Ramos (cell line): Measurements from ENCODE around the gene AMOTL1.
"Not testable (repeated sequence)": the region's sequence is repeated elsewhere in the genome, so short reads cannot be mapped to it uniquely, and the experiment has no call there.

ENCODE experiments used
- in situ Hi-C: fragments of 300-500 bp; cut with MboI; formaldehyde crosslinking; loops from one replicate; pipeline ENCODE4 v1.14.3; 2022; ENCODE audit warnings: low sequenced_read_pairs; ENCODE audit not compliant: unreplicated experiment

The AMOTL1 gene

DNA sequence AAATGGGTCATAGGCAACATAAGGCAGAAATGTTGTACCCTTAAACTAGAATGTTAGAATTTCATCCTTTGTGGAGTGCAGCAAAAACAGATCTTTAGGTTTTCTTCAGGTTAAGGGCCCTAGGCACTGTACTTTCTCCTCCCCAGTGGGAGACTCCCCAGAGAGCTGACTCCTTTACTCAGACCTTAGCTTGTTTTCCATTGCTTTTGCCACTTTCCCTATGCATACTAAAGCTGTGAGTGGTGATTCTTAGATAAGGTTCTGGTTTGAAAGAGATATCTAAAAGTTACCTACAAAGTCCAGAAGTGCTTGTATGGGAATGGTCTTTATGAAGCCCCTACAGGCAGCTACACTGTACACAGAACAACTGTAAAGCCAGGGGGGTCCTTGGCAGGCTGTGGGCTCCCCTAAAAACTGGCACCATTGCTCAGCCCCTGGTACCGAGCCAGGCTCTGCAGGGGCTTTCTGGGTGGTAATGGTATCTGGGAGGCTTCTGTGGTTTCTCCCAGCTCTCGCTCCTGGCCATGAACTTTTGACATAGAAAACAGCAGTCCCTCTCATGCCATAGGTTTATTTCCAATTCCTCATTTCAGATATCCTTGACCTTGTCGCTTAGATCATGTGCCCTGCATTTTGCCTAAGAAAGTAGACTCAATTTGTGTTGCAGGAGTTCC is 23.2 kb downstream of the AMOTL1 start:
- in situ Hi-C loops = no loop called here

DNA sequence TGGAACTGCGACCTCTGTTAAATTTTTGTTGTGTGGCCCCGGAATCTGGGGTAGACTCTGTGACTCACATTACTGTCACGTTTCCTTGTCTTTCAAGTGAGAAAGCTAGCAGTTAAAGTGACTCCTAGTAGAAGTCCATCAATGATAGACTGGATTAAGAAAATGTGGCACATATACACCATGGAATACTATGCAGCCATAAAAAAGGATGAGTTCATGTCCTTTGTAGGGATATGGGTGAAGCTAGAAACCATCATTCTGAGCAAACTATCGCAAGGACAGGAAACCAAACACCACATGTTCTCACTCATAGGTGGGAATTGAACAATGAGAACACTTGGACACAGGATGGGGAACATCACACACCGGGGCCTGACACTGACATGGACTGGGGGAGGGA is 23.8 kb downstream of the AMOTL1 start:
- in situ Hi-C loops = not testable (repeated sequence)

DNA sequence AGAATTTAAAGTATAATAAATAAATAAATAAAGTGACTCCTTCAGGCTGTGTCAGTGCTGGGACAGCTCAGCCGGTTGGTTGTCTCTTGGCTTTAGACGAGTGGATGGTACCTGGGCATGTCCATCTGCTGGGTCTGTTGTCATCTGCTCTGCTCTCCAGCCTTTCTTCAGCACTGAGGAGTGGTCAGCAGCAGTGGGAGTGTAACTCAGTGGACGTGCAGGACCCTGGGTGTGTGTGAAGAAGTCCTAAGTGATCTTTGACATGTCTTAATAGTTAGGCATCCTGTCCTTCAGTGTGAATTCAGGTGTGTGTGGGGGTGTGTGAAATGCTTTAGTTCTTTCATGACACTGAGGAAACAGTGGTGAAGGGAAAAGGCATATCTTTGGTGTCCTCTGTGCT is 24.3 kb downstream of the AMOTL1 start:
- in situ Hi-C loops = no loop called here

DNA sequence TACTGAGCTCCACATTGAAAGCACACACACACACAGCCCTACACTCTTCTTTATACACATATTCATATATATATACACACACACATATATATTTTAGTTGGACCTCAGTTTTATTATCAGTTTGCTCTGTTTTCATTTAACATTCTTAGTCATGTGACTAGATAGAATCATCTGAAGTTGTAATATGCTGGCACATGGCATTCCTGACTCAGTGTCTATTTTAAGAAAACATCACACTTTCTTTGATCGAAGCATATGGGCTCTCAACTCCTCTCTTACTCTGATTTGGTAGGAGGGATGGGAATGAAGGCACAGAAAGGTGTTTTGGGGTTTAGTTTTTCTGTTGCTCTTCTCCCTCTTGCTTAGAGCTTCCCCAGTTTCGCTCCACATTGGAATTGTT is 24.8 kb downstream of the AMOTL1 start:
- in situ Hi-C loops = no loop called here

DNA sequence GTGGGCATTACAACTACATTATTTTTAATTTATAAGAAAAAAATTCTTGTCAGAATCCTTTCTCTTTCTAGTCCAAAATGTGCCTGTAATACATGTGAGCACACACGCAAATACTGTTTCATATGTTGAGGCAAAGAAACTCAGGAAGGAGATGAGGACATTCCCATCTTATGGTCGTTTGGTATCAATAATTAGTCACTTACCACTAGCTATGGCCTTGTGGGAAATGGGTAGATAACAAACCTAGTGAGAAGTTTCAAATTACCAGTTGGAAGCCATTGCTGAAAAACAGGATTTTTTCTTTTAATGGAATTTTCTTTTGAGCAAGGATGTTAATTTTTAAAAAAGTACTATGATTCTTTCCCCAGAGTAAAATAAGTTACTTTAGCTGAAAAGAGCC is 25.7 kb downstream of the AMOTL1 start:
- in situ Hi-C loops = no loop called here

DNA sequence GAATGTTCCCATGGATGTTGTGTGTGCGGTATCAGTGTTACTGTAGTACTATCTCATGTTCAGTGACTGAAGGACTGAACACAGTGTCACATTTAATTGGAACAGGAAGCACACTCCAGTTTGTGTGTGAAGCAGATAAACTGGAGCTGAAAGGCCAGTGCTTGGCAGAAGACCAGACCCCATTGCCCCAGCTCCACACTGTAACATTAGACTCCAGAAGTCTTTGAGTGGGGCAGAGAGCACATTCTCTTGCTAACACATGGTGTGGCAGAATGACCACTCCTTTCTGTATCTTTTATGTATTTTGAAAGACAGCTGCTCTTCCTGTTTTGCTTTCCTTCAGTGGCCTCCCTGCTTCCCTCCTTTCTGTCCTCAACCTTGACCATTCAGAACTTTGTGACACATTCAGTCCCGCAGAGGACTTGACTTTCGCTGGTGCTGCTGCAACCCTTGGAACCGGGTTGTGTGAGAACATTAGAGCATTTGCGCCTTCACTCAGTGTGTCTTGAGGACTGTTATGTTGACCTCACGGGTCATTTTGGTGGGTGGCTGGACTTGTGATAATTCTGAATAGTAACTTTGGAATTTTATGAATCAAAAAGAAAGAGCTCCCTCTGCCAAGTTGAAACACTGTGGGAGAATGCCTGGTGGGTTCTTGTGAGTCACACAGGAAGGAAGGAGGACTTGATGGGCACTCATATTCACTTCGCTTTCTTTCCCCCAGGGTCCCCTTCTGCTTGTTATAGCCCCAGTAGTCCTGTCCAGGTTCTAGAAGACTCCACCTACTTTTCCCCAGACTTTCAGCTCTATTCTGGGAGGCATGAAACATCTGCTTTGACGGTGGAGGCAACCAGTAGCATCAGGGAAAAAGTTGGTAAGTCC is 26.4 kb downstream of the AMOTL1 start:
- in situ Hi-C loops = no loop called here

DNA sequence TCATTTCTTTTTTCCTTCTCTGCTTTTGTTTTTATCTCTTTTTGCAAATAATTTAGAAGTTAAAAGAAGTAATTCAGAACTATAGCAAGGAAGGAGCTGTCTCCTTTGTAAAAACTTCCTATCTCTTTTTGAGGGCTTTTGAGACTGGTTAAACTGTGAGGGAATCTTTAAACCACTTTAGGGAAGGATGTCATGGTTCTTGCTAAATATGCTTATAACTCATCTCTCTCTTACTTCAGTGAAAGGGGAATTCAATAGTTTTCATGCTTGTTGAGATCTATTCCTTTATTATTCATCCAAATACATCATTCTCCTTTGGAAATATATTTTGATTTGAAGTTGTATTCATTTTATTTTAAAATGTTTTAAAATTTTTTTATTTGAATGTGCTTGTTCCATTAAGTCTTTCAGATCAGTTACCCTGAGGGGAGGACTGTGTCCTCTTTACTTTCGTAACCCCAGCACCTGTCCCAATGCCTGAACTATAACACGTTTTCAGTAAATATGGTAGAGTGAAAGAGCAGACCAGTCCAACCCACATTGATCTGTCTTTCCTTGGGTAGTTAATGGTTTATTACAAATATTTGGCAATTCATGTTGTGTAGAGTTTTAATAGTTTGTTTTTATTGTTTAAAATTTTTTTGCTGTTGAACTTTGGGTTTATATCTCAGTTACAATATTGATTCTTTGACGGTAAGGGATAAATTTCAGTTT is 27.5 kb downstream of the AMOTL1 start:
- in situ Hi-C loops = no loop called here

DNA sequence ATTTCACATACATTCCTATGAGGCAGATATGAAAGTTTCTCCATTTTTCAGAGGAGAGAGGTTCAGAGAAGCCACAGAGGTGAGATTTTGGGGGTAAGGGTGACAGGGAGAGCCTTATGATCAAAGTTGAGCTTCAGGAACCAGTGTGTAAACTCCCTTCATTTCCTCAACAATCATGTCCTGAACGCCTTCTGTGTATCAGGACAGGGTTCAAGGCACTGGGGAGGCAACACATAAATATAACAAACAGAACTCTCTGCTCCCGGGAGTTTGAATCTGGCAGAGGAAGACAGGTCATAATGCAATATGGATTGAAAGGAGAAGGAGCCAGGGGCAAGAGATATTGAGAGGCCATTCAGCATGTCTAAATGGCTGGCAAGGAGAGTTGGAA is 28.0 kb downstream of the AMOTL1 start:
- in situ Hi-C loops = no loop called here

DNA sequence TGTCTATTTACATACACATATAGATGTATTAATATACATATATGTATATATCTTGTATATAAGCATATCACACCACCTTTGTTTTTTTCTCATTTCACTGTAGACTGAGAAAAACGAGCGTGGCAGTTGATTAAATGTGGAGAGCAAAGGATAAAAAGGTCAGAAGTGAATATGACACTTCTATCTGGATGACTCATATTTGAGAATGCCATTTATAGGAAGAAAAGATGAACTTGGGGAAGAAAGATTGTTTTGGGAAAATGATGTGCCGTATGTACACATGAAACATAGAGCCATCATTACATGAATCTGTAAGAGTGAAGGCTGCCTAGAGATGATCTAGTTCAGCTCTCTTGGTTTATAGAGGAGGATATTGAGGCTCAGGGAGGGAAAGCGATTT is 28.7 kb downstream of the AMOTL1 start:
- in situ Hi-C loops = no loop called here

DNA sequence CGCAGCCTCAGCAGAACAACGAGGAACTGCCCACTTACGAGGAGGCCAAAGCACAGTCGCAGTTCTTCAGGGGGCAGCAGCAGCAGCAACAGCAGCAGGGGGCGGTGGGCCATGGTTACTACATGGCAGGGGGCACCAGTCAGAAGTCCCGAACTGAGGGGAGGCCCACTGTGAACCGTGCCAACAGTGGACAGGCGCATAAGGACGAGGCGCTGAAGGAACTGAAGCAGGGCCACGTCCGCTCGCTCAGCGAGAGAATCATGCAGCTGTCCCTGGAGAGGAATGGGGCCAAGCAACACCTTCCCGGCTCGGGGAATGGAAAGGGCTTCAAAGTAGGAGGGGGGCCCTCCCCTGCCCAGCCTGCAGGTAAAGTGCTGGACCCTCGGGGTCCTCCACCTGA is 31.6 kb downstream of the AMOTL1 start:
- in situ Hi-C loops = no loop called here

DNA sequence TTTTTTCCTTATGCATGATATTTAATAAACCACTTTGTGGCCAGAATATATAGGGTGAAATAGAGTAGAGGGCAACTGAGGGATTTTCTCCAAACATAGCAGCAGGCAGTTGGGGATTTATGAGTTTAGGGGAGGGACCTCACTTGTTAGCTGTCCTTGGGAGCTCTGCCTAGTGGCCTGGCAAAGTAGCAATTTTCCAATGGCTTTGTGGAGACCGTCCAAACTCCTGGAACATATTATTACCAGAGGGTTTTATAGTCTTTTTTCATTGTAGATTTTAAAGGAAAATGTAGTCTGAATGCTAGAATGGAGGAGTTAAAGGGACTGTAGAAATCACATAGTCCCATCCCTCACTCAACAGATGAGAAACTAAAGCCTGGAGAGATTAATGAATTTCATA is 32.3 kb downstream of the AMOTL1 start:
- in situ Hi-C loops = no loop called here

DNA sequence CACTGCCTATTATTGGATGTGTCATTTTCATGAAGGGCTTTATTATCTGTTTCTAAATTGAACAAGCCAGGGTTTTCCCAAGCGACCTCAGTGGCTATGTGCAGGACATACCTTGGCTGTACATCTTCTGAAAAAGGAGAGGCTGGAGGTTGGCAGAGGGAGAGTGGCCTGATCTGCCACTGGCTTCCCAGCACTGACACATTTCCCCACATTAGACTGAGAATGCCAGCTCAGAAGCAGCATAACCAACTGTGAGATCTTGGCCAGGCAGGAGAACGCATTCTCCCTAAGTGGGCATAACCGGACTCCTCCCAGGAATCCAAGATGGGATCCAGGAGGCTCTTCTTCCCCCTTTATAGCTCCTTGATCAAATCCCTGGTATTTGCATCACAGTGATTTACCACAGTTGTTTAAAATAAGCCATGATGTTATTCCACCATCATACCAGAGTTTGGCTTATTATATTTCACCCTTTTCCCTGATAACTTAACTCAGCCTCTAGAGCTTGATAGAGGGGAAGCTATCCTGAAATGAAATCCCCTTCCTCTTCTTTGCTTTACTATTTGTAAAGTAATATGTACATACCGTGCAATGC is 33.8 kb downstream of the AMOTL1 start:
- in situ Hi-C loops = no loop called here

DNA sequence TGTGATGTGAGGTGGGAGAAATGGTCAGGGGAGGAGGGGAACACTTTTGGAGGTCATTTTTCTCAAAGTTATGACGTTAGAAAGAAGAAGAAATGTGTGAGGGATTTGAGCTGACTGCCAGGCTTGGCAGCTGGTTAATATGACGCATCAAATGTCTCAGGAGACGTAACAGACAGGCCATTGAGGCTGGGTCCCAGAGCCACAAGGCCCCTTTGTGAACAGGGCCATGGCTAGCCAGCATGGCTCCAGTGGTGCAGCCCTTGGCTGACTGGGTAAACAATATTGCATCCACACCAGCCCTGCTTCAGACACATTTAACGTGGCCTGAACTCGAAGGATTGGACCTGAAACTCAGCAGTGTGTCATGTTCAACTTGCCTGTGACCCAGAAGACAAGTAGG is 34.3 kb downstream of the AMOTL1 start:
- in situ Hi-C loops = no loop called here

DNA sequence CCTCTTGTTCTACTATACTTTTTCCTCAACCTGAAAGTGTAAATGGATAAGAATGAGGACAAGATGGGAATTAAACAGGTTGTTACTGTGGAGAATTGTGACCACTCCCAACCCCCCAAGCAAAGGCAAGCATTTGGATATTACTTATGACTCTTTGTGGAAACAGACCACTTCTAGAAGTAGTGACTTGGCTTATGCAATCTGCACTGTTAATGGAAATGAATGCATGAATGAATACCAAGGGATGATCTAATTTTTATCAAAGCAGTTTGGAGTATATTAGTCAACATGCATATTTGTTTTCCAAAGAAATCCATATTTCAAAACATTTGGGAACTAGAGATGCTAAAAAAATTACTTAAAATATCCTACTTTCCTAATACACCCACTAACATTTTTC is 35.3 kb downstream of the AMOTL1 start:
- in situ Hi-C loops = no loop called here

DNA sequence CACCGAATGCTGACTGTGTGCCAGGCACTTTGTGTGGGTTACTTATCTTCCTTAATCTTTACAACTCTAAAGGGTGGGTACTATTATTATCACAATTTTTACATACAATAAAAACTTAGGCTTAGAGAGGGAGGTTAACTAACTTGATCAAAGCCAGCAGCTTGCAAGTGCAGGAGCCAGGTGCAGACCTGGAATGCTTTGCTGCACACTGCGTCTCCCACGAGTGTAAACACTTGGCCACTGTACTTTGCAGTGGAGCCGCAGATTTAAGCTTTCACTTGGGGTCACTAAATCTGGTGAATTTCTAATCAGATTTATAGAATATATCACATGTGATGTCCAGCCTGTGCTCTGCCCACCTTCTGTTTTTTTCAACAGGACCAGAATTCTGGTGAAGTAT is 36.7 kb downstream of the AMOTL1 start:
- in situ Hi-C loops = no loop called here

DNA sequence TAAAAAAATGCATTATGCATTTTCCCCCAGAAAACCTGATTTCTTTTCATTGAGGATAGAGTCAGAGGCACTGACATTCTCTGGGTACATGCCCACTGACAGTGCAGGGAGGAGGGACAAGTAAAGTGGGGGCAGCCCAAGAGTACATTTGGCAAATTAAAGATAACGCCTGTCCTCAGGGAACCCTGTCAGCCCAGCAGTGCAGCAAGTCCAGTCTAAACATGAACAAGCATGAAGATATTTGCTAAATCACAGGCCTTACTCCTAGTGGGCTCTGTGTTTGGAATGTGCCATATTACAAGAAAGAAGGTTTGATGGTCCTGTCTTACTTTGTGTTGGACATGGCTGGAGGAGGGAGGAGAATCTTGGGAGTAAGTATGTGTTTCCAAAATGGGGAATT is 37.9 kb downstream of the AMOTL1 start:
- in situ Hi-C loops = no loop called here

DNA sequence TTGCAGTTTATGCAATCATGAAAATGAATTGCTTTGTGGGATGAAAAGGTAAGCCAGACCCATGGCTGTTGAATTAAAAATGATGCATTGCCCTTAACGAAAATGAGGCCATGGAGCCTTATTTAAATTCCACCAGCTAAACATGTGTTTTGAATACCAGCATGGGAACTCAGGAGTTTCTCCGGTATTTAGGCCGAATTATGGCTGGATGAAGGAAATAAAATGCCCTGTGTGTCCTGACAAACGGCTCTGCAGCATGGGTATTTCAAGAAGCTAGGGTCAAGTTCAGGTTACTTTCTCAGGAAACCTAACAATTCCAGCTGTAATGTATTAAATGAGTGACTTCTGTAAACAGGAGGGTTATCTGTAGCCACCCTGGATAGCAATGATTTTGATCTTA is 38.3 kb downstream of the AMOTL1 start:
- in situ Hi-C loops = no loop called here

DNA sequence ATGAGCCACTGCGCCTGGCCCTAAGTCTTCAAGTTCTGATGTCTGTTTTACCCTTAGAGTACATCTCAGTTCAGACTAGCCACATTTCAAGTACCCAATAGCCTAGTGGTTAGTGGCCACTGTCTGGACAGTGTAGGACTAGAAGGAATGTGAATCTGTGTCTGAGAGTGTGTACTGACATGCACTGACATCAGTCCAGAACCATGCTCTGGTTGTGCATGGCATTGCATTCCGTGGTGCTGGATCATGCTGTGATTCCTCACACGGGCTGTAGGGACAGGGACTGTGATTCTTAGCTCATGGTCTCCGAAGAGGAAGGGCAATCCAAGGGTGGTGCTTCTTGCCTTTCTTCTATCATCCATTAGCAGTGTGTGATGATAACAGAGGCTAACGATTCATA is 41.1 kb downstream of the AMOTL1 start:
- in situ Hi-C loops = no loop called here

DNA sequence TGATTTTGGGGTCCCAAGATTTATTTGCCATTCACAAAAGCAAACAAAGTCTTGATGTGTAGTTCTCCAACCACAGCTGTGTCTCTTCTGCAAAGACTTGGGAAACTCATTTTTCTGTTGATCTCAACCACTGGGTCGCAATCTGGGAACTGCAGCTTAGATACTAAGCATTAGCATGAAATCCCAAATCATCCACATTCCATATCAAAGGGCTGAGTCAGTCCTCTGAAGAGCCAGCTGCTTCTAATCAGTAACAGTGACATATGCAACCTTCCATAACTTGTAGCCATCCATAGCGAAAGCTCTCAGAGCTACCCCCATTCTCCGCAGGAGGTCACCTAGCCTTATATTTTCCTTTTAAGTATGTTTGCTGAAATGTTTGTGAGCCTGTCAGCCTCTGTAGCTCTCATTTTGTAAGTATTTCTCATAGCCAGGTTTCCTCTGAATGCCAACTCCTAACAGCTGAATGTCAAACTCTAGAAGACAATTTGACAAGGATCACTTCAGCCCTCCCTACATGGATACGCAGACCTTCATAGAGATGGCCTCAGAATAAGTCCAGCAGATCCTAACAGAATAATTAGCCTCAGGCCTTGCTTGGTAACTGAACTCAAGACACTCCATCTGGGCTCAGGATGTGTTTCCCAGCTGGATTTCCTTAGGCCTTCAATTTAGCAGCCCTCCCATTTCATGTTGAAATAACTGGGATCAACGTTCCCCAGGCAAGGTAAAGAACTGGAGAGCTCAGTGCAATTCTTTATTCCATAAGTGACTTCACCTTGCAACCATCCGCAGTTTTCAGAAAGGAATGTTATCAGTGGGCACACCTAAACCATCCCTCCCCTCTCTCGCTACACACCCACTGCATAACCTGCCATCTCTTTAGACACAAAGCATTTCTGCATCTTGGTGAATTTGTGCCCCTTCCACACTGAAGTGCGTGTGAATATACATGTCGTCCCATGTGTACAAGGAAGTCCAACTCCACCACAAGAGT is 44.9 kb downstream of the AMOTL1 start:
- in situ Hi-C loops = not testable (repeated sequence)
